ENCODE data around the gene RPL31.

Gene RPL31

GRCh38 chr2:101053117-101053516, 51.0 kb downstream of the RPL31 start:
- FAIRE-seq (no peak), DNase-seq (ENCODE audit: insufficient read length, low spot score) (no peak)
